Liver (tissue), 9 donors: Measurements from ENCODE around the gene BRD4. TPM values are rescaled to one million over a fixed set of nuclear protein-coding genes. Genes with fewer than 3 reads are reported as not detected.

Experiments used
- DNase-seq: peaks from one replicate; pipeline ENCODE4 v3.0.0-alpha.2; 2017; ENCODE audit warnings: low spot score
- H3K27ac ChIP-seq, 2 donors: one replicate each; pipeline ENCODE4 v1.7.0; 2013; ENCODE audit warnings: inconsistent platforms in 2 of 2, low read length in 2 of 2, control low read depth in 1 of 2, low read depth in 1 of 2, mild to moderate bottlenecking in 1 of 2
- H3K27me3 ChIP-seq, 4 donors: one replicate each; pipeline versions ENCODE4 v1.6.1 to v1.7.0; 2013; ENCODE audit warnings: low read length in 3 of 4, inconsistent platforms in 1 of 4, mild to moderate bottlenecking in 1 of 4, moderate library complexity in 1 of 4; ENCODE audit not compliant: control insufficient read depth in 4 of 4, insufficient read depth in 4 of 4
- H3K36me3 ChIP-seq, 4 donors: one replicate each; pipeline versions ENCODE4 v1.6.1 to v1.7.0; 2013; ENCODE audit warnings: low read length in 3 of 4, mild to moderate bottlenecking in 3 of 4, low read depth in 1 of 4, moderate library complexity in 1 of 4; ENCODE audit not compliant: control insufficient read depth in 4 of 4, insufficient read depth in 3 of 4
- H3K4me1 ChIP-seq, 4 donors: one replicate each; pipeline versions ENCODE4 v1.6.1 to v1.7.0; 2013; ENCODE audit warnings: low read length in 3 of 4, mild to moderate bottlenecking in 3 of 4, moderate library complexity in 1 of 4; ENCODE audit not compliant: control insufficient read depth in 4 of 4, insufficient read depth in 4 of 4
- H3K4me3 ChIP-seq, 3 donors: one replicate each; pipeline versions ENCODE4 v1.6.1 to v1.7.0; 2013; ENCODE audit warnings: low read length in 3 of 3, control low read depth in 1 of 3, low read depth in 1 of 3, mild to moderate bottlenecking in 1 of 3
- H3K9ac ChIP-seq, 2 donors: one replicate each; pipeline ENCODE4 v1.7.0; 2013; ENCODE audit warnings: low read length in 2 of 2, mild to moderate bottlenecking in 2 of 2, moderate library complexity in 2 of 2, control low read depth in 1 of 2, low read depth in 1 of 2
- H3K9me3 ChIP-seq, 4 donors: one replicate each; pipeline versions ENCODE4 v1.6.1 to v1.7.0; 2013; ENCODE audit warnings: low read length in 3 of 4; ENCODE audit not compliant: control insufficient read depth in 4 of 4
- CTCF ChIP-seq: fragments of 150-350 bp; IDR thresholded peaks from 2 replicates; pipeline ENCODE4 v1.5.1; 2017; ENCODE audit warnings: improper control_type of control experiment, low read depth, low read length; ENCODE audit not compliant: missing input control
- EGR1 ChIP-seq, 2 donors: IDR thresholded peaks; 2 replicates each; pipeline ENCODE4 v1.6.1; 2016 to 2018; ENCODE audit warnings: antibody characterized with exemption in 2 of 2, low read depth in 2 of 2
- FOXA1 ChIP-seq: IDR thresholded peaks from 2 replicates; pipeline ENCODE4 v1.6.1; 2016; ENCODE audit warnings: antibody characterized with exemption
- GABPA ChIP-seq, 2 donors: IDR thresholded peaks in 1 of 2; conservative IDR thresholded peaks in 1 of 2; 2 replicates each; pipeline ENCODE4 v1.6.1; 2016; ENCODE audit warnings: antibody characterized with exemption in 2 of 2, mild to moderate bottlenecking in 1 of 2, moderate library complexity in 1 of 2
- JUND ChIP-seq, 2 donors: IDR thresholded peaks; 2 replicates each; pipeline ENCODE4 v1.6.1; 2016; ENCODE audit warnings: antibody characterized with exemption in 2 of 2
- NR2F2 ChIP-seq: IDR thresholded peaks from 2 replicates; pipeline ENCODE4 v1.6.1; 2016; ENCODE audit warnings: antibody characterized with exemption
- RAD21 ChIP-seq, 2 donors: IDR thresholded peaks; 2 replicates each; pipeline ENCODE4 v1.6.1; 2016; ENCODE audit warnings: antibody characterized with exemption in 2 of 2, mild to moderate bottlenecking in 2 of 2
- REST ChIP-seq: IDR thresholded peaks from 2 replicates; pipeline ENCODE4 v1.6.1; 2016; ENCODE audit warnings: antibody characterized with exemption, mild to moderate bottlenecking
- RXRA ChIP-seq, 2 donors: IDR thresholded peaks; 2 replicates each; pipeline ENCODE4 v1.6.1; 2017 to 2018; ENCODE audit warnings: antibody characterized with exemption in 2 of 2, mild to moderate bottlenecking in 1 of 2
- SP1 ChIP-seq: IDR thresholded peaks from 2 replicates; pipeline ENCODE4 v1.6.1; 2018; ENCODE audit warnings: antibody characterized with exemption, mild to moderate bottlenecking
- TAF1 ChIP-seq: conservative IDR thresholded peaks from 2 replicates; pipeline ENCODE4 v1.6.1; 2016; ENCODE audit warnings: antibody characterized with exemption, mild to moderate bottlenecking
- YY1 ChIP-seq: IDR thresholded peaks from 2 replicates; pipeline ENCODE4 v1.6.1; 2016; ENCODE audit warnings: antibody characterized with exemption, mild to moderate bottlenecking
- ZBTB33 ChIP-seq: IDR thresholded peaks from 2 replicates; pipeline ENCODE4 v1.6.1; 2016; ENCODE audit warnings: antibody characterized with exemption
- WGBS: extraction: QIAGEN DNeasy Blood & Tissue Kit; methylation state at CpG from one replicate; pipeline ENCODE4 v1.1.7; 2013; 5-methylcytosine and 5-hydroxymethylcytosine counted together
- polyA plus RNA-seq, 2 donors: library from polyadenylated mRNA; stranded (reverse) in 1 of 2; unstranded in 1 of 2; fragments of 200-250 nt in 1 of 2; fragments of >200 nt in 1 of 2; fragmentation: Nextera tagmentation in 1 of 2; extraction: Ambion mirVana in 1 of 2; gene quantifications; one replicate each; pipeline versions ENCODE4 v1.2.1 to v1.2.3, GENCODE V29; 2013 to 2015
- total RNA-seq, 2 donors: library from RNA; depleted of rRNA; stranded (reverse); fragments of >200 nt; gene quantifications; one replicate each; pipeline ENCODE4 v1.2.3, GENCODE V29; 2014
- TF ChIP-seq, protein P1 (sequence below): IDR thresholded peaks from 2 replicates; pipeline ENCODE4 v1.6.1; 2016; ENCODE audit warnings: antibody characterized with exemption
- TF ChIP-seq, protein P2 (sequence below): IDR thresholded peaks from 2 replicates; pipeline ENCODE4 v1.6.1; 2016; ENCODE audit warnings: antibody characterized with exemption
- donor health status: healthy.
- donor health status: healthy.
- donor health status: healthy.
- donor health status: healthy.
- donor health status: healthy.

BRD4 gene
- total and polyA plus RNA-seq, 4 donors, result 13.6 to 25.8 (median 20.5) TPM

DNA sequence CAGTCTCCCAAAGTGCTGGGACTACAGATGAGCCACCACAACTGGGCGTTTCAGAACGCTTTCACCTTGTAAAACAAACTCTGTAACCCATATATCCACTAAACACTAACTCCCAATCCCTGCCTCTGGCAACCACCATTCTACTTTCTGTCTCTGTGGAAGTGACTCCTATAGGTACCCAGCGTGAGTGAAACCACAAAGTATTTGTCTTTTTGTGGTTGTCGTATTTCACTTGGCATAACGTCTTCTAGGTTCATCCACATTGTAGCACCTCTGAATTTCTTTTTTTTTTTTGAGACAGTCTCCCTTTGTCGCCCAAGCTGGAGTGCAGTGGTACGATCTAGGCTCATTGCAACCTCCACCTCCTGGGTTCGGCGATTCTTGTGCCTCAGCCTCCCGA, 44.8 kb downstream of the BRD4 start:
- Histone ChIP-seq H3K4me3 (no peak overlapping the region), H3K4me1 (peaks cover 5 to 82% (median 54%) of the 10 kb centered on the region in 4 donors), H3K9me3 (no peaks in the 10 kb centered on the region), H3K27me3 (no peaks in the 10 kb centered on the region), H3K9ac (no peak overlapping the region), H3K36me3 (no peaks in the 10 kb centered on the region), H3K27ac (no peak overlapping the region)
- TF ChIP-seq ZBTB33, result no peak
- TF ChIP-seq FOXA1, result no peak
- TF ChIP-seq, protein P1, sequence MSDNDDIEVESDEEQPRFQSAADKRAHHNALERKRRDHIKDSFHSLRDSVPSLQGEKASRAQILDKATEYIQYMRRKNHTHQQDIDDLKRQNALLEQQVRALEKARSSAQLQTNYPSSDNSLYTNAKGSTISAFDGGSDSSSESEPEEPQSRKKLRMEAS, result no peak
- TF ChIP-seq SP1, result no peak
- TF ChIP-seq CTCF, result no peak
- TF ChIP-seq RXRA (IDR thresholded peaks at IDR 0.05), result no peak
- TF ChIP-seq JUND (IDR thresholded peaks at IDR 0.05), result no peak
- TF ChIP-seq REST, result no peak
- TF ChIP-seq EGR1 (IDR thresholded peaks at IDR 0.05; ENCODE audit: low read depth in 2 of 2), result no peak
- TF ChIP-seq YY1, result no peak
- no peak for TF ChIP-seq GABPA (IDR thresholded peaks at IDR 0.05 in 1 of 2, conservative IDR thresholded peaks at IDR 0.05 in 1 of 2)
- TF ChIP-seq, protein P2, sequence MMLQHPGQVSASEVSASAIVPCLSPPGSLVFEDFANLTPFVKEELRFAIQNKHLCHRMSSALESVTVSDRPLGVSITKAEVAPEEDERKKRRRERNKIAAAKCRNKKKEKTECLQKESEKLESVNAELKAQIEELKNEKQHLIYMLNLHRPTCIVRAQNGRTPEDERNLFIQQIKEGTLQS, result no peak
- no peak for TF ChIP-seq RAD21 (IDR thresholded peaks at IDR 0.05)
- TF ChIP-seq NR2F2, result no peak
- no peak for TF ChIP-seq TAF1
- 88% methylated on average over 10 of the region's 10 CpGs for WGBS
- DNase-seq, result no peak

- TF ChIP-seq ZBTB33 (no peak), RAD21 (IDR thresholded peaks at IDR 0.05) (no peak), JUND (IDR thresholded peaks at IDR 0.05) (no peak), CTCF (no peak), RXRA (IDR thresholded peaks at IDR 0.05) (no peak), NR2F2 (no peak)
- TF ChIP-seq, protein P1, result no peak
- TF ChIP-seq, protein P2, result no peak
- WGBS, result 64% methylated on average over 4 of the region's 4 CpGs
- Histone ChIP-seq H3K27me3 (no peaks in the 10 kb centered on the region), H3K9ac (no peak overlapping the region), H3K9me3 (no peaks in the 10 kb centered on the region), H3K36me3 (no peaks in the 10 kb centered on the region), H3K4me3 (no peak overlapping the region), H3K4me1 (peaks cover 8 to 85% (median 57%) of the 10 kb centered on the region in 4 donors), H3K27ac (no peak overlapping the region)
- DNase-seq, result no peak
Observed at GRCh38 chr19:15286688-15287365, 45.5 kb downstream of the BRD4 start.
